Activated naive CD4-positive, alpha-beta T cell treated with Interleukin-2 at 50 U/mL for 16 hours (primary cell): ENCODE data around the gene ZNF768.
"Not testable (repeated sequence)": the region's sequence is repeated elsewhere in the genome, so short reads cannot be mapped to it uniquely, and the experiment has no call there.

ENCODE experiments used
- DNase-seq: peaks from one replicate; pipeline ENCODE4 v3.0.0-alpha.2; 2020

ZNF768 gene

DNA sequence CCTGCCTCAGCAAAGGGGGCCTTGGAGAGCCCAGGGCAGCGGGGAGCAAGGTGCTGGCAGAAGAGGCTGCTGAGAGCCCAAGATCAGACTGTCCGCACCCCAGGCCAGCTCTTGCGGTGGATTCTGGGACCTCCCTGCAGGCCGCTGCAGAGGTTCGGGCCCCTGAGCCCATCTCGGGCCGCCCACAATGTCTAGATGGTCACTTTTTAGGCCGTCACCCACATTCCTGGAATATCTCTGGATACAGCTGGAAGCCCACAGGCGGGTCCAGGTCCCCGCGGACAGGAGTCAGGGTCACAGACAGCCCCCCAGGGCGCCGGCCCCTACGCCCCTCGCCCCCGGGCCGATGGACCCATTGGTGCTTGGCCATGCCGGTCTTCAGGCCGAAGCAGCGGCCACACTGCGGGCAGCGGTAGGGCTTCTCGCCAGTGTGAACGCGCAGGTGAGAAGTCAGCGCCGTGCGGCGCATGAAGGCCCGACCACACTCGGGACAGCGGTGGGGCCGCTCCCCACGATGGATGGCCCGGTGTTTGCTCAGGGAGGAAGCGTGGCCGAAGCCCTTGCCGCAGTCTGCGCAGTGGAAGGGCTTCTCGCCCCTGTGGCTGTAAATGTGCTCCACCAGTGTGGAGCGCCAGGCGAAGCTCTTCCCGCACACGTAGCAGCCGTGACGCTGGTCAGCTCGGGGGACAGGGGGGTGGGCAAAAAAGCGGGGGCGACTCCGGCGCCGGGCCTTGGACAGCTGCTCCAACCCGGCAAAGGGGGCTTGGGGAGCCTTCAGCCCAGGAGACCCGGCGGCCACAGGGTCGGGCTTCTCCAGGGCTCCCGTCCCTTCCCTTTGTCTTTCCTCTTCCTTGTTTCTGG lies 6.1 kb upstream of the ZNF768 start:
- no peak for DNase-seq

- no peak for DNase-seq
Measured at GRCh38 chr16:30530163-30531037, 4.0 kb upstream of the ZNF768 start.

- no peak for DNase-seq
Measured at GRCh38 chr16:30528799-30529457, 2.6 kb upstream of the ZNF768 start.

- no peak for DNase-seq
Measured at GRCh38 chr16:30527635-30528178, 1.3 kb upstream of the ZNF768 start.

DNA sequence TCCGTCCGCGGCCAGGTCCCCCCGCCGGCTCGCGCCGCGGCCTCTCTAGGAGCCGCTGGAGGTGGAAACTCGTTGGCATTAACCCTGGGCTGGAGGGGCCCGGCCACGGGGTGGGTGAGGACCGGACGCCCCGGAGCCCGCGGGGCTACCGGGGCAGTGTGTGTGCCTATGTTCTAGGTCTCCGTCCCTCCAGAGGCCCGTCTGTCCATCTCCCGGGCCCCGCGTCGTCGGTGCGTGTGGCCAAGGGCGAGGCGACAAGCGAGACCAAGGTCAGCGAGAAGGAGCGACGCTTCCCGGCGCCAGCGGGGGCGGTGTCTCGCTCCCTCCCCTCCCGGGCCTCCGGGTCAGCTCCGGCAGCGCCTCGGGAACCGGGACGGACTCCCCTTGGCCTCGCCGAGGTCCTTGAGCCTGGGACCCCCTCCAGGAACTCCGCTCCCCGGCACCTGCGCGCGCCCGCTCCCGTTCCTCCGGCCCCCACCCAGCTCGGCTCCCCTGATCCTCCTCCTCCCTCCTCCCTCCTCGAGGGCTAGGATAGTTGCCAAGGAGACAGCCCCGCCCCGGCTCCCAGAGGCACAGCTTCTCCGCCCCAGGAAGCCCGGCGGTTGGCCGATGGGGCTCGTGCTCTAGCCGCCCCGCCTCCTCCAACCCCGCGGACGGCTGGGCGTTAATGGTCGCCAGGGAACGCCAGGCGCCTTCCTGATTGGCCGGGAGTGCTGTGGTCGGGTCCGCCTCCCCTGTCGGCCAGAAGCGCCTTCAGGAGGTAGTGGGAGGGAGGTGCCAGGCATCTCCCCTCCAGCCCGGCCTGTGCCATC lies 663 bp upstream of the ZNF768 start:
- DNase-seq: peak; percentile 95

DNA sequence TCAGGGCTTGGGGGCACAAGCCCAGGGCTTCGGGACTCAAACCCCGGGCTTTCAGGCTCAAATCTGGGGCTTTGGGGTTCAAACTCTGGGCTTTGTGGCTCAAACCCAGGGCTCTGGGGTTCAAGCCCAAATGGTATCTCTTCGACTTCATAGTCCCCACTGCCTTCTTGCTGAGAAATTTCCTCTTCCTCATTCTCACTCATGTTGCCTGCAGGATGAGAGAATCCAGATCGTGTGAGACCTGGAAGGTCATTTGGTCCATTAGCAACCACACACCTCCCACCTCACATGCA lies 576 bp downstream of the ZNF768 start:
- no peak for DNase-seq

DNA sequence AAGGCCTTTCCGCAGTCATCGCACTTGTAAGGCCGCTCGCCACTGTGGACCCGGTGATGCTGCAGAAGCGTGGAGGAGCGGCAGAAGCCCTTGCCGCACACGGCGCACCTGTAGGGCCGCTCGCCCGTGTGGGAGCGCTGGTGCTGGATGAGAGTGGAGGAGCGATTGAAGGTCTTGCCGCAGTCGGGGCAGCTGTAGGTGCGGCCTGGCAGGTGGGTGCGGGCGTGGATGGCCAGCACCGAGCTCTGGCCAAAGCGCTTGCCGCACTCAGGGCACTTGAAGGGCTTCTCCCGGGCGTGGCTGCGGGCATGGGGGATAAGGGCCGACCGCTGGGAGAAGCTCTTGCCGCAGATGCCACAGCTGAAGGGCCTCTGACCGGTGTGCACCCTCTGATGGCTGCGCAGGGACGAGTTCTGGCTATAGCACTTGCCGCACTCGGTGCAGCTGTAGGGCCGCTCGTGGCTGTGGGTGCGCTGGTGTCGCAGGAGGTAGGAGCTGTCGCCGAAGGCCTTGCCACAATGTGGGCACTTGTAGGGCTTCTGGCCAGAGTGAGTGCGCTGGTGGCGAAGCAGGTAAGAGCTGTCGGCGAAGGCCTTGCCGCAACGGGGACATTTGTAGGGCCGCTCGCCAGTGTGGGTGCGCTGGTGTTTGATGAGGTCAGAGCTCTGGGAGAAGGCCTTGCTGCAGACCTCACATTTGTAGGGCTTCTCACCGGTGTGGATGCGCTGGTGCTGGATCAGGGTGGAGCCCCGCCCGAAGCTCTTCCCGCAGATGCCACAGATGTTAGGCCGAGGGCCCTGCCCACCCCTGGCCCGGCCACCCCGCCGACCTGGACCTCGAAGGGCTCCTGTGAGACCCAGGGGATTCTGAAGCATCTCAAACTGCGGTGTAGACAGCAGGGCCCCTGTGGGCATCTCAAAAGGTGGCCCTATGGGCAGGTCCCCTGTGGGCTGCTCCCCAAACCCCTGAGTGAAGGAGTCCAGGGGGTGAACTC lies 1.5 kb downstream of the ZNF768 start:
- no peak for DNase-seq

DNA sequence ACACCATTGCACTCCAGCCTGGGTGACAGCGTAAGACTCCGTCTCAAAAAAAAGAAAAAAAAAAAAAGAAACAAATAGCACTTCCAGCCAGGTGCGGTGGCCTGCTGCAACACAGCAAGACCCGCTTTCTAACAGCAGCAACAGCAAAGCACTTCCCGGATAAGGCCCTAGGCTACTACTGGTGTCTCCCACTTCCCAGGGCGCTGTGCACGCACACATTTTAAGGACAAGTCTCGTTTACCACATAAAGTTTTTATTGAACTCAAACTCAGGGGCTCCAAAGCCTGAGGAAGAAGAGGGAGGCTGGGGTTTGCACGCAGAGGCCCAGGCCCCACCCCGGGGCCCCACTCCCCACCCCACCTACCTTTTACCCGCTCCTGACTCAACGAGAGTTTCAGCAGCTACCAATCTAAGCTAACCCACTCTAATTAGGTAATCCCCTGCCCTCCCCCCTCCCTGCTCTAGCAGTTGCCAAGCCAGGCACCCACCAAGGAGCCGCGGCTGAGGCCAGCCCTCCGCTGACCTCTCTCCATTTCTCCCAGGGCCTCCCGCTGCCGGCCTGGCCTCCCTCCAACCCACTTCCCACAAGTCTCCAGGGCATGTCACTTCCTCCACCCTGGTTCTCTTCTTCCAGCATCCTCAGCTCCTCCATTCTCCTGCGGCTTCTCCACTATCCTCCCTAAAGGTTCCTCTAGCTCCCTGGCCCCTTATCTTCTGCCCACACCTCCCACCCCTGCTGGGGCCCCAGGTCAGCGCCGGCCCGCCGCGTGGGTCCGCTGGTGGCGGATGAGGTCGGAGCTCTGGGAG lies 2.4 kb downstream of the ZNF768 start:
- peak; percentile 29 for DNase-seq

DNA sequence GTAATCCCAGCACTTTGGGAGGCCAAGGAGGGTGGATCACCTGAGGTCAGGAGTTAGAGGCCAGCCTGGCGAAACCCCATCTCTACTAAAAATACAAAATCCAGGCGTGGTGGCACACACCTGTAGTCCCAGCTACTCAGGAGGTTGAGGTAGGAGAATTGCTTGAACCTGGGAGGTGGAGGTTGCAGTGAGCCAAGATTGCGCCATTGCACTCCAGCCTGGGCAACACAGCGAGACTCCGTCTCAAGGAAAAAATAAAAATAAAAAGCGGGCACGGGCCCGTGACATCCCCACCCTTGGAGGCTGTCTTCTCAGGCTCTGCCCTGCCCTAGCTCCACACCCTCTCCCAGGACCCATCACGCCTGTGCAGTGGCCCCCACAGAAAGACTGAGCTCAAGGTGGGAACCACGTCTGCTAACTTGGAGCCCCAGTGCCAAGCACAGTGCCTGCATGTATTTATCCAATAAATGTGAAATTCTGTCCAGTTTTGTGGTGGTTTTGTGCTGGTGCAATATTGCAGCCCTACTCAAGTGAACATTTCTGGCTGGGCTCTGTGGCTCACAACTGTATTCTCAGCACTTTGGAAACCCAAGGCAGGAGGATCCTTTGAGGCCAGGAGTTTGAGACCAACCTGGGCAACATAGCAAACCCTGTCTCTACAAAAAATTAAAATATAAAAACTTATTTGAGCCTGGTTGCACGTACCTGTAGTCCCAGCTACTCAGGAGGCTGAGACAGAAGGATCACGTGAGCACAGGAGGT lies 3.5 kb downstream of the ZNF768 start:
- DNase-seq: not testable (repeated sequence)

DNA sequence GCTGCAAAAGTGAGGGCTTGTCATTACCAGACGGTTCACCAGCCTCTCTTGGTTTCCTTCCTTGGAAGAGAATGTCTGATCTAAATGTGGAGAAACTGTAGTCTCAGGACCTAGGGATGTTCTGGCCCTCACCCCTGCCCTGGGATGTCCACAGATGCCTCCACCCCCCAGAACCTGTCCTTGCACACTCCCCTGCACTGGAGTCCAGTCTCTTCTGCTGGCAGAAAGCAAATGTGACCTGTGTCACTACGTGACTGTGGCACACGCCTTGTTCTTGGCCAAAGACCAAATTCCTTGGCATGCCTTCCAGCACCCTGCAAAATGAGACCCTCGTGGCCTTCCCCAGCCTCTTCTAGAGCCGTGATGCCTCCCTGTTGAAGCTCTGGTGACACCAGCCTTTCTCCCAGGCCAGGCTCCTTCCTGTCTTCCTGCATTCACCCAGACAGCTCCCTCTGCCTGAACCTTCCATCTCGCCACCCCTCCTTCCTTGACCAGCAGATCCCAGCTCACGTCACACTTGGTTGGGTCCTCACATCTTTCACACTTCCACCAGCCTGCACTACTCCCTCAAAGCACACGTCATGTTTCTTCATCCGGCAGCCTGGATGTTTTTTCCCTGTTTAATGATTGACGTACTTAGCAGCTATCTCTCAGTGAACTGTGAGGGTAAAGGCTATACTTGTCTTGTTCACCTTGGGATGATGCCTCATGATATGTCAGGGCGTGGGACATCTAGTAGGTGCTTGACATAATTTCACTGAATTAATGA lies 4.3 kb downstream of the ZNF768 start:
- DNase-seq: no peak

GRCh38 chr16:30521476-30521872 lies 4.9 kb downstream of the ZNF768 start:
- no peak for DNase-seq

DNA sequence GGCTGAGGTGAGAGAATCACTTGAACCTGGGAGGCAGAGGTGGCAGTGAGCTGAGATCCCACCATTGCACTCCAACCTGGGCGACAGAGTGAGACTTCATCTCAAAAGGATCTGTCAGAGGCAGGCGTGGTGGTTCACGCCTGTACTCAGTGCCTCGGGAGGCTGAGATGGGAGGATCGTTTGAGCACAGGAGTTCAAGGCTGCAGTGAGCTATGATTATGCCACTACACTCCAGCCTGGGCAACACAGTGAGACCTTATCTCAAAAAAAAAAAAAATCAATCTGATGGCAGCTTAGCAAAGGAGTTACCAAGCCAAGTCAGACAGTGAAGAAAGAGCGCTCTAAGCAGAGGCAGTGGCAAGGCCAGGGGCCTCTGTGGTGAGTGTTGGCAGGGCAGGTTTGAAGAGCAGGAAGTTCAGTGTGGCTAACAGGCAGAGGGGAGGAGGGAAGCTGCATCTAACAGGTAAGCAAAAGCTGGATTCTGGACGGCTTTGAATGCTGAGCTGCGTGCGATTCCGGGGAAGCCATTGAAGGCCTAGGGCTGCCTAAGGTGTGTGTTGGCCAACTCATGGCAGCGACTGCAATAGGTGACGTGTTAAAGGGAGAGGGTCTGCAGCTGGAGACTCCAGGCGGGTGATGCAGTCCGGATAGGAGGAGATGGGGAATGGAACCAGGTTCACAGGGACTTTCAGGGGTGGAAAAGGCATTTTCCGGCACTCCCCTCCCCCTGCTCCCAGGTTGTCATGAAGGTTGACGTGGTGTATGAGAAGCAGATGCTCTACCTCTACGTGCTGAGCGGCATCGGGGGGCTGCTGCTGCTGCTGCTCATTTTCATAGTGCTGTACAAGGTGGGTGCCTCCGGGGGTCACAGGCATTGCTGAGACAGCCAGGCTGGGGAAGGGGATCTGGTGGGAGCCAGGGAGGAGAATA lies 7.0 kb downstream of the ZNF768 start:
- DNase-seq: no peak

DNA sequence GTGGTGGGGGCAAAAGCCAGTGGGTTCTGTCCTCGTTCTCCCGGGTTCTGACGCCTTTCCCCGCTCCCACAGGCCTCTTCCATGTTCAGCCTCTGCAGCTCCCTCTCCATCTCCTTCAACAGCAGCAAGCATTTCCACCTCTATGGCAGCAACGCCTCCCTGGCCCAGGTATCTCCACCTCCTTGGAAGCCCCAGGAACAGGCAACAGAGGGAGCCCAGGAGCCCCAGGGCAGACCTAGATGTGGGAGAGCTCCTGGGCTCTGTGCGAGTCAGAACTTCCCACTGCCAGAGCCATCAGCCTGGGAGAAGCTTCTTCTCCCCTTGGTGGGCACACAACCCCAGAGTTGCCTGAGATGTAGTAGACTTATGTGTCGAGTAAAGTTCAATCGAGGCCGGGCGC lies 7.8 kb downstream of the ZNF768 start:
- no peak for DNase-seq

GRCh38 chr16:30515275-30515674 lies 11.1 kb downstream of the ZNF768 start:
- no peak for DNase-seq

- no peak for DNase-seq
Measured at GRCh38 chr16:30511509-30511908, 14.9 kb downstream of the ZNF768 start.

- no peak for DNase-seq
Measured at GRCh38 chr16:30510376-30510938, 15.9 kb downstream of the ZNF768 start.

DNA sequence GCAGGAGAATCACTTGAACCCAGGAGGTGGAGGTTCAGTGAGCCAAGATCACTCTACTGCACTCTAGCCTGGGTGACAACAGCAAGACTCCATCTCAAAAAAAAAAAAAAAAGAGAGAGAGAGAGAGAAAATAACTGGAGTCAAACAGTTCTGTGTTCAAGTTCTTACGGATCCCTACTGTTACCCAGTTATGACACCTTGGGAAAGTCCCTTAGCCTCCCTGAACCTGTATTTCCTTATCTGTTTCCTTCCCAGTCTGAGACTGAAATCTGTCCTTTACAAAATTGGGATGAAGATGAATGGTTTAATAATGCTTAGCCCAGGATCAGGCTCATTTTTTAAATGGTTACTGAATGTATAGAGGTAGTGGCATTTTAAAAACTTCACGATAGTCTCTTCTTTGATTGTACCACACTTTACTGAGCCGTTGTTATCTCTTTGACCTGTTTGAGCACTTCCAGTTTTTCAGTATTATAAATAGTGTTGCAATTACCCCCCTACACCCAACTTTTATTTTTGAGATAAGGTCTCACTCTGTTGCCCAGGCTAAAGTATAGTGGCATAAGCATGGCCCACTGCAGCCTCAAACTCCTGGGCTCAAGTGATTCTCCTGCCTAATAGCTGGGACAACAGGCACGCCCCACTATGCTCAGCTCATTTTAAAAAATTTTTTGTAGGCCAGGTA lies 17.1 kb downstream of the ZNF768 start:
- no peak for DNase-seq
